ENCODE measurements around the gene SSRP1.
"Not testable (repeated sequence)": the region's sequence is repeated elsewhere in the genome, so short reads cannot be mapped to it uniquely, and the experiment has no call there.

The SSRP1 gene

GRCh38 chr11:57288771-57289579 lies 46.7 kb downstream of the SSRP1 start:
- Histone ChIP-seq H3K27ac (no peak overlapping the region), H3K36me3 (no peaks in the 10 kb centered on the region), H3K9me3 (no peaks in the 10 kb centered on the region), H3K27me3 (peaks cover 28% of the 10 kb centered on the region), H3K4me1 (ENCODE audit: control insufficient read depth in 1 of 2, insufficient read depth in 1 of 2, low read depth in 1 of 2, low read length in 1 of 2) (no peaks in the 10 kb centered on the region), H3K4me3 (ENCODE audit: low read depth in 1 of 2, low read length in 1 of 2) (no peak overlapping the region)
- TF ChIP-seq, protein P1, sequence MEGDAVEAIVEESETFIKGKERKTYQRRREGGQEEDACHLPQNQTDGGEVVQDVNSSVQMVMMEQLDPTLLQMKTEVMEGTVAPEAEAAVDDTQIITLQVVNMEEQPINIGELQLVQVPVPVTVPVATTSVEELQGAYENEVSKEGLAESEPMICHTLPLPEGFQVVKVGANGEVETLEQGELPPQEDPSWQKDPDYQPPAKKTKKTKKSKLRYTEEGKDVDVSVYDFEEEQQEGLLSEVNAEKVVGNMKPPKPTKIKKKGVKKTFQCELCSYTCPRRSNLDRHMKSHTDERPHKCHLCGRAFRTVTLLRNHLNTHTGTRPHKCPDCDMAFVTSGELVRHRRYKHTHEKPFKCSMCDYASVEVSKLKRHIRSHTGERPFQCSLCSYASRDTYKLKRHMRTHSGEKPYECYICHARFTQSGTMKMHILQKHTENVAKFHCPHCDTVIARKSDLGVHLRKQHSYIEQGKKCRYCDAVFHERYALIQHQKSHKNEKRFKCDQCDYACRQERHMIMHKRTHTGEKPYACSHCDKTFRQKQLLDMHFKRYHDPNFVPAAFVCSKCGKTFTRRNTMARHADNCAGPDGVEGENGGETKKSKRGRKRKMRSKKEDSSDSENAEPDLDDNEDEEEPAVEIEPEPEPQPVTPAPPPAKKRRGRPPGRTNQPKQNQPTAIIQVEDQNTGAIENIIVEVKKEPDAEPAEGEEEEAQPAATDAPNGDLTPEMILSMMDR (IDR thresholded peaks at IDR 0.05), result no peak

DNA sequence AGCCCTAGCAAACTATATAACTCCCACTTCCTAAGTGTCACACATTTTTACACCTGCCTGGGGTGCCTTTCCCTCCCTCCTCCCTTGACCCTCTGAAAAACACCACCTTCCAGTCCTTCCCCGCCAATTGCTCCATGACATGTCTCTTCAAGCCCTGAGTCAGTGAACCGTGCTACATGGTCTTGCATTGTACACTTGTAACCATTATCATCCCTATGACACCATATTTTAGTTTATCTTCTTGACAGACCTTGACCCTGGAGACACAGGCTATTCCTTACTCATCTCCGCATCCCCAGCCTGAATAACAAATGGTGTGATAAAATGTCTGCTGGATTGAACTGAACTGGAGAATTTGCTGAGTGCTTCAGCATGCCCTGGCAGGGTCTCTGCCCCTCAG lies 47.8 kb downstream of the SSRP1 start:
- Histone ChIP-seq H3K4me3 (ENCODE audit: low read depth in 1 of 2, low read length in 1 of 2) (no peak overlapping the region), H3K27me3 (peaks cover 28% of the 10 kb centered on the region), H3K4me1 (ENCODE audit: control insufficient read depth in 1 of 2, insufficient read depth in 1 of 2, low read depth in 1 of 2, low read length in 1 of 2) (no peaks in the 10 kb centered on the region), H3K27ac (no peak overlapping the region), H3K36me3 (no peaks in the 10 kb centered on the region), H3K9me3 (no peaks in the 10 kb centered on the region)
- TF ChIP-seq, protein P1 (IDR thresholded peaks at IDR 0.05), result no peak

DNA sequence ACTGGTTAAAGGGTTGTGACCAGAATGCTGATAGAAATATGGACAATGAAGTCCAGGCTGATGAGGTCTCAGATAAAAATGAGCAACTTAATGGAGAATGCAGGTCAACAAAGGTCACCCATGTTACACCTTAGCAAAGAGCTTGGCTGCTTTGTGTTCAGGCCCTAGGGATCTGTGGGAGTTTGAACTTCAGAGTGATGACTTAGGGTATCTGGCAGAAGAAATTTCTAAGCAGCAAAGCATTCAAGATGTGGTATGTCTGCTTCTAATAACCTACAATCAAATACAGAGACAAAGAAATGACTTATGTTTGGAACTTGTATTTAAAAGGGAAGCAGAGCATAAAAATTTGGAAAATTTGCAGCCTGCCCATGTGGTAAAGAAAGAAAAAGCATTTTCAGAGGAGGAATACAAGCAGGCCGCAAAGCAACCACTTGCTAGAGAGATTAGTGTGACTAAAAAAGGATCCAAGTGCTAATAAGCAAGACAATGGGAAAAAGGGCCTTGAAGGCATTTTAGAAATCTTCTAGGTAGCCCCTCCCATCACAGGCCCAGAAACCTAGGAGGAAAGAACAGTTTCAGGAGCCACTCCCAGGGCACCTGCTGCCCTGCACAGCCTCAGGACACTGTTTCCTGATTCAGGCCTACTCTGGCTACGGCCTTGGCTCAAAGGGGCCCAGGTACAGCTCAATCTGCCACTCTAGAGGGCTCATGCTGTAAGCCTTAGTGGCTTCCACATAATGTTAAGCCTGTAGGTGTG lies 52.3 kb downstream of the SSRP1 start:
- TF ChIP-seq, protein P1 (IDR thresholded peaks at IDR 0.05), result no peak
- no peaks in the 10 kb centered on the region for H3K36me3 ChIP-seq
- H3K4me3 ChIP-seq (ENCODE audit: low read depth in 1 of 2, low read length in 1 of 2), result no peak overlapping the region
- peaks cover 0 to under 1% of the 10 kb centered on the region in 2 experiments for H3K4me1 ChIP-seq (ENCODE audit: control insufficient read depth in 1 of 2, insufficient read depth in 1 of 2, low read depth in 1 of 2, low read length in 1 of 2)
- no peak overlapping the region for H3K27ac ChIP-seq
- no peaks in the 10 kb centered on the region for H3K9me3 ChIP-seq
- peaks cover 6% of the 10 kb centered on the region for H3K27me3 ChIP-seq

DNA sequence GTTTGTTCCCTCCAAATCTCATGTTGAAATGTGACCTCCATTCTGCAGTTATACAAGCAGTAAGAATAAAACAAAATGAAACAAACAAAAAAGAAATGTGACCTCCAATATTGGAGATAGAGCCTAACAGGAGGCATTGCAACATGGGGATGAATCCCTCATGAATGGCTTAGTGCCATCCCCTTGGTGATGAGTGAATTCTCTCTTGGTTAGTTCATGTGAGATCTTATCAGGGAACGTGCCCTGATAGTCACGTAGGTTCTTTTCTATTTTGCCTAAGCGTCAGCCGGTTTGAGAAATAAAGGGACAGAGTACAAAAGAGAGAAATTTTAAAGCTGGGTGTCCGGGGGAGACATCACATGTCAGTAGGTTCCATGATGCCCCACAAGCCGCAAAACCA lies 54.1 kb downstream of the SSRP1 start:
- not testable (repeated sequence) for H3K27ac ChIP-seq; H3K36me3 ChIP-seq; H3K4me1 ChIP-seq (ENCODE audit: control insufficient read depth in 1 of 2, insufficient read depth in 1 of 2, low read depth in 1 of 2, low read length in 1 of 2); H3K4me3 ChIP-seq (ENCODE audit: low read depth in 1 of 2, low read length in 1 of 2); H3K9me3 ChIP-seq
- peaks cover 17% of the 10 kb centered on the region for H3K27me3 ChIP-seq

DNA sequence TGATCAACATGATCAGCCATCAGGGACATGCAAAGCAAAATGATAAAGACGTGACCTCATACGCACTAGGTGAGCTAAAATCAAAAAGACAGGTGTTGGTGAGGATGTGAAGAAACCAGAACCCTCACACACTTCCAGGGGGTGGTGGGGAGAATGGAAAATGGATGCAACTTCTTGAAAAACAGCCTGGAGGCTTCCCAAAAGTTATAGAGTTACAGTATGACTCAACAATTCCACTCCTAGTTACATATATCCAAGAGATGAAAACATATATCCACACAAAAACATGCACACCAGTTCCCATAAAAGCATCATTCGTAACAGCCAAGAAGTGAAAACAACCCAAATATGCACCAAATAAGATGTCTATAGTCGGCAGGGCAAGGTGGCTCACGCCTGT lies 56.6 kb downstream of the SSRP1 start:
- peaks cover 24% of the 10 kb centered on the region for H3K27me3 ChIP-seq
- no peak overlapping the region for H3K27ac ChIP-seq
- peaks cover 3 to 5% of the 10 kb centered on the region in 2 experiments for H3K4me1 ChIP-seq (ENCODE audit: control insufficient read depth in 1 of 2, insufficient read depth in 1 of 2, low read depth in 1 of 2, low read length in 1 of 2)
- no peaks in the 10 kb centered on the region for H3K9me3 ChIP-seq
- no peaks in the 10 kb centered on the region for H3K36me3 ChIP-seq
- no peak overlapping the region for H3K4me3 ChIP-seq (ENCODE audit: low read depth in 1 of 2, low read length in 1 of 2)
- TF ChIP-seq, protein P1 (IDR thresholded peaks at IDR 0.05), result no peak

GRCh38 chr11:57278721-57279095 lies 57.0 kb downstream of the SSRP1 start:
- Histone ChIP-seq H3K27ac (no peak overlapping the region), H3K9me3 (no peaks in the 10 kb centered on the region), H3K27me3 (peaks cover 24% of the 10 kb centered on the region), H3K4me3 (ENCODE audit: low read depth in 1 of 2, low read length in 1 of 2) (no peak overlapping the region), H3K36me3 (no peaks in the 10 kb centered on the region), H3K4me1 (ENCODE audit: control insufficient read depth in 1 of 2, insufficient read depth in 1 of 2, low read depth in 1 of 2, low read length in 1 of 2) (peaks cover 3 to 5% of the 10 kb centered on the region in 2 experiments)
- TF ChIP-seq, protein P1 (IDR thresholded peaks at IDR 0.05), result no peak

Measured in neutrophil (primary cell).